ENCODE results near the gene ST6GALNAC3.

DNA sequence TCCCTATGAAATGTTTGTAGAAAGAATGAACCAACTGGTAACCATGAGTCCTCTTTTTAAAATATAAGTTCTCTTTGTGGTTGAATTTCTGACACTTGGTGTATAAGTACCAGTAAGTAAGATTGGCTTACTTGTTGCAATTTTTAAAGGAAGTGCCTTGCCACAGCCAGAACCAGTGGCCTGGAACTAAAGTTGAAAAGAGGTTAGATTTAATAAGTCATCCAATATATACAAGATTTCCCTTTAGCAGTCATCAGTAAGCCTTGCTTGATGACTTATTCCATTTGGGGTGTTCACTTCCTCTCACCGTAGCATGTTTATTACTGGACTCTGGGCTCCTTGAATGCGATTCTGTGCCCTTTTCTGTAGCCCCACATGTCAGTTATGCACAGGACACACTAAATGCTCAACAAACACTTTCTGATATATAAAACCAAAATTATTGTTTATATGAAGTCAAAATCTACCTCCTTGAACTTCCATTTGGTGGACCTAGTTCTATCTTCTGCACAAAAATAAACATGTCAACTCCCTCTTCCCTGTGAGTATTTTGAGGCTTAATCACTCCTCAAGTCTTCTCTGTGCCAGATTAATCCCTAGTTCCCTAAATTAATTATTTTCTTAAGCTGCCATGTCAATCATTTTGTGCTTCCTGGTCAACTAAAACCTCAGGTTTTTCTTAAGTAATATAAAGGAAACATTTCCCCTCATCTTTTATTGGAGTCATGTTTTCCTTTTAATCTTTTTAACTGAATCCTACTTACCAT, 218.1 kb downstream of the ST6GALNAC3 start:
- no peak for TF ChIP-seq CTCF (IDR thresholded peaks at IDR 0.05; ENCODE audit: low read depth, low read length)
- no peak for TF ChIP-seq EZH2phosphoT487 (IDR thresholded peaks at IDR 0.05; ENCODE audit: low read depth)
